WTC11 (cell line): Measurements from ENCODE around the gene KPNB1.

Experiments used
- ATF2 ChIP-seq: sonication (generic); formaldehyde crosslinking; IDR thresholded peaks from 2 replicates; pipeline ENCODE4 v1.8.1; 2022; ENCODE audit warnings: low read depth, missing genetic modification reagents, borderline replicate concordance
- CREB1 ChIP-seq: sonication (generic); formaldehyde crosslinking; IDR thresholded peaks from 2 replicates; pipeline ENCODE4 v1.8.0; 2023; ENCODE audit warnings: mild to moderate bottlenecking, missing genetic modification reagents
- JUN ChIP-seq: sonication (generic); formaldehyde crosslinking; IDR thresholded peaks from 2 replicates; pipeline ENCODE4 v1.8.0; 2023; ENCODE audit warnings: mild to moderate bottlenecking, missing genetic modification reagents
- MAX ChIP-seq: sonication (generic); formaldehyde crosslinking; IDR thresholded peaks from 2 replicates; pipeline ENCODE4 v1.8.0; 2022; ENCODE audit warnings: mild to moderate bottlenecking, missing genetic modification reagents
- PREB ChIP-seq: sonication (generic); formaldehyde crosslinking; IDR thresholded peaks from 2 replicates; pipeline ENCODE4 v1.8.1; 2022; ENCODE audit warnings: mild to moderate bottlenecking, missing genetic modification reagents, moderate library complexity, borderline replicate concordance
- SMAD4 ChIP-seq: sonication (generic); formaldehyde crosslinking; IDR thresholded peaks from 2 replicates; pipeline ENCODE4 v1.8.0; 2022; ENCODE audit warnings: mild to moderate bottlenecking, missing genetic modification reagents
- SP1 ChIP-seq: sonication (generic); formaldehyde crosslinking; conservative IDR thresholded peaks from 2 replicates; pipeline ENCODE4 v1.8.1; 2022; ENCODE audit warnings: missing genetic modification reagents
- ZBTB43 ChIP-seq: sonication (generic); formaldehyde crosslinking; IDR thresholded peaks from 2 replicates; pipeline ENCODE4 v1.8.1; 2023; ENCODE audit warnings: mild to moderate bottlenecking, missing genetic modification reagents
- TF ChIP-seq, protein P1 (sequence below): fragments of 200-600 bp; IDR thresholded peaks from 2 replicates; pipeline ENCODE4 v1.8.0; 2022; ENCODE audit warnings: antibody characterized with exemption
- TF ChIP-seq, protein P2 (sequence below): fragments of 250-450 bp; sonication (Bioruptor Pico); IDR thresholded peaks from 2 replicates; pipeline ENCODE4 v1.9.0; 2021; ENCODE audit warnings: mild to moderate bottlenecking, borderline replicate concordance
- TF ChIP-seq, protein P3 (sequence below): sonication (generic); formaldehyde crosslinking; IDR thresholded peaks from 2 replicates; pipeline ENCODE4 v1.8.1; 2023; ENCODE audit warnings: mild to moderate bottlenecking, missing genetic modification reagents, borderline replicate concordance

DNA sequence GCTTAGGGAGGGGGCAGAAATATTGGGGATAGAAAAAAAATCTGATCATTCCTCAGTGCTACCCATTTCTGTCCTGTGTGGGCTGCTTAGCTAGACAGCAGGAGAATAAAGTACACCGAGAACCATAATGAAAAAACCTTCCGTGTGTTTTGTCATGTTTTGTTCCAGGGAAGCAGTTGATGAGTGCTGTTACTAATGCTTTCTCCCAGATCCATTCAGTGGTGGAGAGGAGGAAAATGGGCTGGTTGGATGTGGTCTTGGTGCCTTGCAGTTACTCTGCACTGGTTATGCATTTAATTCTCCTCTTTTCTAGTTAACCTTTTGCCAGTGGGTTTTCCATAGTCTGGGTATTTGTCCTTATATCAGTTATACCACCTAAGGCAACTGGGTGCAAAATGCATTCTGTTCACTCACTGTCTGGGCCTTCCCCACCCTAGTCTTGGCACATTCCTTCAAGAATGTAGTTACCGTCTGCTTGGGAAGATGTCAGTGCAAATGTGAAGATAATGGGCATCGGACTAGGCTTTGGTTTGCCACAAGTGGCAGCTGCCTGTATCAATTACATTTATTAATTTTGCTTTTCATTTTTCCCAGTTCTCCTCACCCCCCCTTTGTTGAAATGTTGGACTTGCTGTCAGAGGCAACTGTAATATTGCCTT, 34.9 kb downstream of the KPNB1 start:
- no peak for TF ChIP-seq PREB (CRISPR knock-in tag)
- TF ChIP-seq CREB1 (CRISPR knock-in tag) = no peak
- TF ChIP-seq MAX (CRISPR knock-in tag) = no peak
- TF ChIP-seq, protein P1, sequence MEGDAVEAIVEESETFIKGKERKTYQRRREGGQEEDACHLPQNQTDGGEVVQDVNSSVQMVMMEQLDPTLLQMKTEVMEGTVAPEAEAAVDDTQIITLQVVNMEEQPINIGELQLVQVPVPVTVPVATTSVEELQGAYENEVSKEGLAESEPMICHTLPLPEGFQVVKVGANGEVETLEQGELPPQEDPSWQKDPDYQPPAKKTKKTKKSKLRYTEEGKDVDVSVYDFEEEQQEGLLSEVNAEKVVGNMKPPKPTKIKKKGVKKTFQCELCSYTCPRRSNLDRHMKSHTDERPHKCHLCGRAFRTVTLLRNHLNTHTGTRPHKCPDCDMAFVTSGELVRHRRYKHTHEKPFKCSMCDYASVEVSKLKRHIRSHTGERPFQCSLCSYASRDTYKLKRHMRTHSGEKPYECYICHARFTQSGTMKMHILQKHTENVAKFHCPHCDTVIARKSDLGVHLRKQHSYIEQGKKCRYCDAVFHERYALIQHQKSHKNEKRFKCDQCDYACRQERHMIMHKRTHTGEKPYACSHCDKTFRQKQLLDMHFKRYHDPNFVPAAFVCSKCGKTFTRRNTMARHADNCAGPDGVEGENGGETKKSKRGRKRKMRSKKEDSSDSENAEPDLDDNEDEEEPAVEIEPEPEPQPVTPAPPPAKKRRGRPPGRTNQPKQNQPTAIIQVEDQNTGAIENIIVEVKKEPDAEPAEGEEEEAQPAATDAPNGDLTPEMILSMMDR = no peak
- TF ChIP-seq JUN (CRISPR knock-in tag) = no peak
- TF ChIP-seq, protein P2, sequence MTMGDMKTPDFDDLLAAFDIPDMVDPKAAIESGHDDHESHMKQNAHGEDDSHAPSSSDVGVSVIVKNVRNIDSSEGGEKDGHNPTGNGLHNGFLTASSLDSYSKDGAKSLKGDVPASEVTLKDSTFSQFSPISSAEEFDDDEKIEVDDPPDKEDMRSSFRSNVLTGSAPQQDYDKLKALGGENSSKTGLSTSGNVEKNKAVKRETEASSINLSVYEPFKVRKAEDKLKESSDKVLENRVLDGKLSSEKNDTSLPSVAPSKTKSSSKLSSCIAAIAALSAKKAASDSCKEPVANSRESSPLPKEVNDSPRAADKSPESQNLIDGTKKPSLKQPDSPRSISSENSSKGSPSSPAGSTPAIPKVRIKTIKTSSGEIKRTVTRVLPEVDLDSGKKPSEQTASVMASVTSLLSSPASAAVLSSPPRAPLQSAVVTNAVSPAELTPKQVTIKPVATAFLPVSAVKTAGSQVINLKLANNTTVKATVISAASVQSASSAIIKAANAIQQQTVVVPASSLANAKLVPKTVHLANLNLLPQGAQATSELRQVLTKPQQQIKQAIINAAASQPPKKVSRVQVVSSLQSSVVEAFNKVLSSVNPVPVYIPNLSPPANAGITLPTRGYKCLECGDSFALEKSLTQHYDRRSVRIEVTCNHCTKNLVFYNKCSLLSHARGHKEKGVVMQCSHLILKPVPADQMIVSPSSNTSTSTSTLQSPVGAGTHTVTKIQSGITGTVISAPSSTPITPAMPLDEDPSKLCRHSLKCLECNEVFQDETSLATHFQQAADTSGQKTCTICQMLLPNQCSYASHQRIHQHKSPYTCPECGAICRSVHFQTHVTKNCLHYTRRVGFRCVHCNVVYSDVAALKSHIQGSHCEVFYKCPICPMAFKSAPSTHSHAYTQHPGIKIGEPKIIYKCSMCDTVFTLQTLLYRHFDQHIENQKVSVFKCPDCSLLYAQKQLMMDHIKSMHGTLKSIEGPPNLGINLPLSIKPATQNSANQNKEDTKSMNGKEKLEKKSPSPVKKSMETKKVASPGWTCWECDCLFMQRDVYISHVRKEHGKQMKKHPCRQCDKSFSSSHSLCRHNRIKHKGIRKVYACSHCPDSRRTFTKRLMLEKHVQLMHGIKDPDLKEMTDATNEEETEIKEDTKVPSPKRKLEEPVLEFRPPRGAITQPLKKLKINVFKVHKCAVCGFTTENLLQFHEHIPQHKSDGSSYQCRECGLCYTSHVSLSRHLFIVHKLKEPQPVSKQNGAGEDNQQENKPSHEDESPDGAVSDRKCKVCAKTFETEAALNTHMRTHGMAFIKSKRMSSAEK (CRISPR knock-in tag) = no peak
- no peak for TF ChIP-seq ZBTB43
- no peak for TF ChIP-seq SP1 (CRISPR knock-in tag)
- TF ChIP-seq SMAD4 (CRISPR knock-in tag) = no peak
- no peak for TF ChIP-seq ATF2 (CRISPR knock-in tag)
- TF ChIP-seq, protein P3, sequence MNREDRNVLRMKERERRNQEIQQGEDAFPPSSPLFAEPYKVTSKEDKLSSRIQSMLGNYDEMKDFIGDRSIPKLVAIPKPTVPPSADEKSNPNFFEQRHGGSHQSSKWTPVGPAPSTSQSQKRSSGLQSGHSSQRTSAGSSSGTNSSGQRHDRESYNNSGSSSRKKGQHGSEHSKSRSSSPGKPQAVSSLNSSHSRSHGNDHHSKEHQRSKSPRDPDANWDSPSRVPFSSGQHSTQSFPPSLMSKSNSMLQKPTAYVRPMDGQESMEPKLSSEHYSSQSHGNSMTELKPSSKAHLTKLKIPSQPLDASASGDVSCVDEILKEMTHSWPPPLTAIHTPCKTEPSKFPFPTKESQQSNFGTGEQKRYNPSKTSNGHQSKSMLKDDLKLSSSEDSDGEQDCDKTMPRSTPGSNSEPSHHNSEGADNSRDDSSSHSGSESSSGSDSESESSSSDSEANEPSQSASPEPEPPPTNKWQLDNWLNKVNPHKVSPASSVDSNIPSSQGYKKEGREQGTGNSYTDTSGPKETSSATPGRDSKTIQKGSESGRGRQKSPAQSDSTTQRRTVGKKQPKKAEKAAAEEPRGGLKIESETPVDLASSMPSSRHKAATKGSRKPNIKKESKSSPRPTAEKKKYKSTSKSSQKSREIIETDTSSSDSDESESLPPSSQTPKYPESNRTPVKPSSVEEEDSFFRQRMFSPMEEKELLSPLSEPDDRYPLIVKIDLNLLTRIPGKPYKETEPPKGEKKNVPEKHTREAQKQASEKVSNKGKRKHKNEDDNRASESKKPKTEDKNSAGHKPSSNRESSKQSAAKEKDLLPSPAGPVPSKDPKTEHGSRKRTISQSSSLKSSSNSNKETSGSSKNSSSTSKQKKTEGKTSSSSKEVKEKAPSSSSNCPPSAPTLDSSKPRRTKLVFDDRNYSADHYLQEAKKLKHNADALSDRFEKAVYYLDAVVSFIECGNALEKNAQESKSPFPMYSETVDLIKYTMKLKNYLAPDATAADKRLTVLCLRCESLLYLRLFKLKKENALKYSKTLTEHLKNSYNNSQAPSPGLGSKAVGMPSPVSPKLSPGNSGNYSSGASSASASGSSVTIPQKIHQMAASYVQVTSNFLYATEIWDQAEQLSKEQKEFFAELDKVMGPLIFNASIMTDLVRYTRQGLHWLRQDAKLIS = no peak
